H9 (cell line): ENCODE measurements around the gene ETV7. TPM values are rescaled to one million over a fixed set of nuclear protein-coding genes. Genes with fewer than 3 reads are reported as not detected.

ENCODE experiments used
- DNase-seq: peaks from one replicate; pipeline ENCODE4 v3.0.0-alpha.2; 2017
- H2AFZ ChIP-seq: one replicate; pipeline ENCODE4 v1.6.1; 2013; ENCODE audit warnings: mild to moderate bottlenecking, low read length, control low read depth, moderate library complexity
- H2AK5ac ChIP-seq: 2 replicates; pipeline ENCODE4 v1.6.1; 2013; ENCODE audit warnings: low read length, control low read depth, mixed read lengths; ENCODE audit not compliant: insufficient read length
- H2BK120ac ChIP-seq: one replicate; pipeline ENCODE4 v1.6.1; 2013; ENCODE audit warnings: low read depth, mild to moderate bottlenecking, low read length, control low read depth, inconsistent platforms; ENCODE audit not compliant: poor library complexity, severe bottlenecking
- H2BK12ac ChIP-seq: 2 replicates; pipeline ENCODE4 v1.6.1; 2013; ENCODE audit warnings: low read length, control low read depth, mixed read lengths, low read depth; ENCODE audit not compliant: insufficient read length
- H2BK15ac ChIP-seq: 2 replicates; pipeline ENCODE4 v1.6.1; 2013; ENCODE audit warnings: low read depth, low read length, control low read depth
- H2BK20ac ChIP-seq: one replicate; pipeline ENCODE4 v1.6.1; 2013; ENCODE audit warnings: low read depth, mild to moderate bottlenecking, low read length, control low read depth, inconsistent platforms; ENCODE audit not compliant: poor library complexity, severe bottlenecking
- H2BK5ac ChIP-seq: 2 replicates; pipeline ENCODE4 v1.6.1; 2013; ENCODE audit warnings: low read length, control low read depth, mixed read lengths; ENCODE audit not compliant: insufficient read length
- H3K14ac ChIP-seq: 2 replicates; pipeline ENCODE4 v1.6.1; 2013; ENCODE audit warnings: low read length, control low read depth; ENCODE audit not compliant: insufficient read depth
- H3K18ac ChIP-seq: 2 replicates; pipeline ENCODE4 v1.6.1; 2013; ENCODE audit warnings: low read depth, mild to moderate bottlenecking, mixed read lengths, low read length, control low read depth; ENCODE audit not compliant: insufficient read length
- H3K23ac ChIP-seq: 2 replicates; pipeline ENCODE4 v1.6.1; 2013; ENCODE audit warnings: low read length, control low read depth, mixed read lengths, low read depth; ENCODE audit not compliant: insufficient read length
- H3K23me2 ChIP-seq: 2 replicates; pipeline ENCODE4 v1.6.1; 2013; ENCODE audit warnings: low read depth, mild to moderate bottlenecking, mixed read lengths, low read length, control low read depth; ENCODE audit not compliant: insufficient read length, poor library complexity, severe bottlenecking
- H3K27ac ChIP-seq: 2 replicates; pipeline ENCODE4 v1.5.1; 2013; ENCODE audit warnings: low read length, control low read depth, mixed read lengths, low read depth; ENCODE audit not compliant: insufficient read length
- H3K27me3 ChIP-seq: 2 replicates; pipeline ENCODE4 v1.6.1; 2013; ENCODE audit warnings: low read length, control low read depth, inconsistent platforms; ENCODE audit not compliant: insufficient read depth
- H3K4ac ChIP-seq: 2 replicates; pipeline ENCODE4 v1.6.1; 2013; ENCODE audit warnings: low read depth, mild to moderate bottlenecking, control low read depth, inconsistent platforms, low read length, moderate library complexity
- H3K4me1 ChIP-seq: 2 replicates; pipeline ENCODE4 v1.6.1; 2013; ENCODE audit warnings: low read length, control low read depth, inconsistent platforms; ENCODE audit not compliant: insufficient read depth
- H3K4me2 ChIP-seq: 2 replicates; pipeline ENCODE4 v1.6.1; 2013; ENCODE audit warnings: low read length, control low read depth, mixed read lengths; ENCODE audit not compliant: insufficient read length, insufficient read depth
- H3K56ac ChIP-seq: 2 replicates; pipeline ENCODE4 v1.6.1; 2013; ENCODE audit warnings: low read depth, mild to moderate bottlenecking, mixed read lengths, low read length, control low read depth; ENCODE audit not compliant: insufficient read length
- H3K79me1 ChIP-seq: 2 replicates; pipeline ENCODE4 v1.6.1; 2013; ENCODE audit warnings: low read depth, mild to moderate bottlenecking, moderate library complexity, low read length, control low read depth, inconsistent platforms; ENCODE audit not compliant: insufficient read depth, poor library complexity, severe bottlenecking
- H3K79me2 ChIP-seq: 2 replicates; pipeline ENCODE4 v1.6.1; 2013; ENCODE audit warnings: low read length, control low read depth, inconsistent platforms; ENCODE audit not compliant: insufficient read depth
- H3K9ac ChIP-seq: 2 replicates; pipeline ENCODE4 v1.6.1; 2013; ENCODE audit warnings: low read length, control low read depth, mixed read lengths; ENCODE audit not compliant: insufficient read length; ENCODE audit errors: extremely low read depth
- H3K9me3 ChIP-seq: one replicate; pipeline ENCODE4 v1.6.1; 2013; ENCODE audit warnings: low read depth, low read length, inconsistent platforms; ENCODE audit not compliant: control insufficient read depth
- H3T11ph ChIP-seq: one replicate; pipeline ENCODE4 v1.6.1; 2013; ENCODE audit warnings: mild to moderate bottlenecking, low read length, control low read depth, inconsistent platforms
- H4K20me1 ChIP-seq: one replicate; pipeline ENCODE4 v1.6.1; 2013; ENCODE audit not compliant: control insufficient read depth, insufficient read length, insufficient read depth
- H4K5ac ChIP-seq: 2 replicates; pipeline ENCODE4 v1.6.1; 2013; ENCODE audit warnings: low read depth, mild to moderate bottlenecking, mixed read lengths, low read length, control low read depth; ENCODE audit not compliant: insufficient read length
- H4K8ac ChIP-seq: replicated peaks from 2 replicates; pipeline ENCODE4 v1.6.1; 2013; ENCODE audit warnings: low read length, control low read depth, mixed read lengths, low read depth; ENCODE audit not compliant: insufficient read length
- H4K91ac ChIP-seq: 2 replicates; pipeline ENCODE4 v1.6.1; 2013; ENCODE audit warnings: low read depth, mild to moderate bottlenecking, moderate library complexity, mixed read lengths, low read length, control low read depth; ENCODE audit not compliant: insufficient read length
- H3K27ac Mint-ChIP-seq, 3 experiments: 2 replicates in 2 of 3; 3 replicates in 1 of 3; pipeline ENCODE4 v1.8.0; 2020 to 2021; ENCODE audit warnings: mixed read lengths in 3 of 3, mild to moderate bottlenecking in 1 of 3, moderate library complexity in 1 of 3
- H3K27me3 Mint-ChIP-seq: 2 replicates; pipeline ENCODE4 v1.8.0; 2021; ENCODE audit warnings: low read depth, mild to moderate bottlenecking, moderate library complexity, mixed read lengths
- H3K36me3 Mint-ChIP-seq, 3 experiments: 2 replicates in 2 of 3; 3 replicates in 1 of 3; pipeline ENCODE4 v1.8.0; 2020 to 2021; ENCODE audit warnings: low read depth in 3 of 3, mixed read lengths in 3 of 3; ENCODE audit not compliant: insufficient read depth in 1 of 3
- H3K4me1 Mint-ChIP-seq, 2 experiments: 2 replicates each; pipeline ENCODE4 v1.8.0; 2020; ENCODE audit warnings: mixed read lengths in 2 of 2
- H3K4me3 Mint-ChIP-seq, 2 experiments: 2 replicates in 1 of 2; 3 replicates in 1 of 2; pipeline ENCODE4 v1.8.0; 2020 to 2021; ENCODE audit warnings: mild to moderate bottlenecking in 2 of 2, mixed read lengths in 2 of 2, moderate library complexity in 1 of 2
- H3K9me3 Mint-ChIP-seq, 2 experiments: 2 replicates in 1 of 2; 3 replicates in 1 of 2; pipeline ENCODE4 v1.8.0; 2020; ENCODE audit warnings: mild to moderate bottlenecking in 2 of 2, mixed read lengths in 2 of 2, moderate library complexity in 1 of 2
- CTCF ChIP-seq: fragments of 200-600 bp; sonication (generic); conservative IDR thresholded peaks from 3 replicates; pipeline ENCODE4 v1.8.0; 2021; ENCODE audit warnings: antibody characterized with exemption, mild to moderate bottlenecking
- WGBS: extraction: QIAGEN DNeasy Blood & Tissue Kit; methylation state at CpG from one replicate; pipeline ENCODE4 v1.1.7; 2013; ENCODE audit warnings: missing lambda C conversion rate, low lambda C conversion rate, mixed read lengths; ENCODE audit not compliant: insufficient read length; ENCODE audit errors: extremely low coverage; 5-methylcytosine and 5-hydroxymethylcytosine counted together
- total RNA-seq: library from RNA; stranded (reverse); gene quantifications from 2 replicates; pipeline ENCODE4 v1.2.1, GENCODE V29; 2021

Gene ETV7
- total RNA-seq, 1 experiment from 2014 or later = 0.92 TPM

- Histone ChIP-seq H4K5ac (no peak overlapping the region), H2AK5ac (no peak overlapping the region), H3K23me2 (peaks cover 4% of the 10 kb centered on the region), H2BK12ac (no peak overlapping the region), H3K79me1 (no peaks in the 10 kb centered on the region), H4K8ac (no peak overlapping the region), H4K20me1 (no peaks in the 10 kb centered on the region), H3K4me1 (no peaks in the 10 kb centered on the region), H3K79me2 (no peaks in the 10 kb centered on the region), H3T11ph (no peak overlapping the region), H3K14ac (no peak overlapping the region), H4K91ac (no peak overlapping the region), H3K56ac (no peak overlapping the region), H2AFZ (no peak overlapping the region), H2BK20ac (no peak overlapping the region), H2BK120ac (no peak overlapping the region), H3K23ac (no peak overlapping the region), H2BK5ac (no peak overlapping the region), H3K4ac (no peak overlapping the region), H2BK15ac (no peak overlapping the region), H3K4me2 (peak overlapping the region; percentile 56), H3K27me3 (no peaks in the 10 kb centered on the region), H3K27ac (no peak overlapping the region), H3K9me3 (no peaks in the 10 kb centered on the region), H3K9ac (no peak overlapping the region), H3K18ac (no peak overlapping the region)
- peak overlapping the region; percentile 60 to 65; a peak in 2 of 5 replicates for H3K4me3 Mint-ChIP-seq
- no peak for DNase-seq
- no CpG with 5 or more reads among the region's 12 CpGs for WGBS
- H3K4me1 Mint-ChIP-seq = peaks cover 8% of the 10 kb centered on the region in 2 experiments
- H3K36me3 Mint-ChIP-seq = no peaks in the 10 kb centered on the region
- H3K27ac Mint-ChIP-seq = no peak overlapping the region; a peak in 1 of 7 replicates
- no peak for TF ChIP-seq CTCF
- H3K27me3 Mint-ChIP-seq = peaks cover 35% of the 10 kb centered on the region
- H3K9me3 Mint-ChIP-seq = no peaks in the 10 kb centered on the region; a peak in 1 of 5 replicates
These were observed 47.2 kb downstream of the ETV7 start for GRCh38 chr6:36340306-36340617.
